Aorta (tissue), 5 donors: ENCODE data around the gene PTCH1. TPM values are rescaled to one million over a fixed set of nuclear protein-coding genes. Genes with fewer than 3 reads are reported as not detected.

Experiments
- ATAC-seq: fragments of 200-7000 bp; cut with Tn5 transposase; one replicate; pipeline ENCODE4 v1.9.1; 2022; ENCODE audit warnings: moderate library complexity; ENCODE audit not compliant: low FRiP score
- DNase-seq, 2 donors: peaks; one replicate each; pipeline ENCODE4 v3.0.0-alpha.2; 2020
- H3K27ac ChIP-seq, 2 donors: one replicate each; pipeline ENCODE4 v1.5.1; 2013; ENCODE audit warnings: low read length in 2 of 2, mild to moderate bottlenecking in 2 of 2, moderate library complexity in 2 of 2, control low read depth in 1 of 2, inconsistent platforms in 1 of 2, low read depth in 1 of 2
- H3K27me3 ChIP-seq, 2 donors: one replicate each; pipeline ENCODE4 v1.6.1; 2013; ENCODE audit warnings: control low read depth in 1 of 2, low read length in 1 of 2, mild to moderate bottlenecking in 1 of 2, moderate library complexity in 1 of 2; ENCODE audit not compliant: insufficient read depth in 2 of 2, control insufficient read depth in 1 of 2
- H3K36me3 ChIP-seq, 2 donors: one replicate each; pipeline ENCODE4 v1.6.1; 2013; ENCODE audit warnings: control low read depth in 1 of 2, low read length in 1 of 2, mild to moderate bottlenecking in 1 of 2; ENCODE audit not compliant: insufficient read depth in 2 of 2, control insufficient read depth in 1 of 2
- H3K4me1 ChIP-seq, 2 donors: one replicate each; pipeline ENCODE4 v1.6.1; 2013; ENCODE audit warnings: low read length in 2 of 2, control low read depth in 1 of 2, mild to moderate bottlenecking in 1 of 2, moderate library complexity in 1 of 2; ENCODE audit not compliant: insufficient read depth in 2 of 2, control insufficient read depth in 1 of 2
- H3K4me3 ChIP-seq, 2 donors: one replicate each; pipeline ENCODE4 v1.5.1; 2013; ENCODE audit warnings: low read length in 2 of 2, control low read depth in 1 of 2, mild to moderate bottlenecking in 1 of 2
- H3K9me3 ChIP-seq: one replicate; pipeline ENCODE4 v1.6.1; 2013; ENCODE audit warnings: mild to moderate bottlenecking, low read length; ENCODE audit not compliant: control insufficient read depth
- WGBS, 2 donors: extraction: QIAGEN DNeasy Blood & Tissue Kit; methylation state at CpG; one replicate each; pipeline ENCODE4 v1.1.7; 2013; 5-methylcytosine and 5-hydroxymethylcytosine counted together
- intact Hi-C, 2 donors: fragments of 100-400 bp; cut with DNase I; formaldehyde crosslinking; loops; one replicate each; pipeline versions ENCODE4 v1.14.2 to v1.15.0; 2022
- polyA plus RNA-seq, 2 donors: library from polyadenylated mRNA; stranded (reverse); fragments of 200-250 nt; gene quantifications; one replicate each; pipeline ENCODE4 v1.2.3, GENCODE V29; 2013
- total RNA-seq, 2 donors: library from RNA; stranded (reverse); fragmentation: NEBNext Ultra II Directional; extraction: Animal tissue kit (Norgen Biotek cat#: 25700); gene quantifications; one replicate each; pipeline ENCODE4 v1.2.1, GENCODE V29; 2021
- donor health status: healthy with polysubstance abuse.
- donor health status: Bipolar disorder and iron deficiency.
- donor health status: DM: no; HTN: no; CAD: no.
- donor health status: DM: no; HTN: no; CAD: no.
- donor health status: DM: yes; HTN: yes; CAD: no.

Gene PTCH1
- total and polyA plus RNA-seq, 4 donors: 5.1 to 36.0 (median 10.0) TPM

- Histone ChIP-seq H3K27me3 (no peaks in the 10 kb centered on the region), H3K9me3 (peaks cover 7% of the 10 kb centered on the region), H3K36me3 (no peaks in the 10 kb centered on the region), H3K4me3 (no peak overlapping the region), H3K4me1 (no peaks in the 10 kb centered on the region), H3K27ac (no peak overlapping the region)
- DNase-seq: no peak
- intact Hi-C loops: no loop called here
- WGBS, 2 donors: 96 to 98% methylated on average over 1 of the region's 1 CpG
- ATAC-seq: no peak
Observed at GRCh38 chr9:95422650-95423049, 94.1 kb downstream of the PTCH1 start.

GRCh38 chr9:95420518-95420917 is 96.3 kb downstream of the PTCH1 start:
- intact Hi-C loops: no loop called here
- DNase-seq (no peak), ATAC-seq (no peak)
- H3K27me3 ChIP-seq: no peaks in the 10 kb centered on the region
- H3K4me3 ChIP-seq: no peak overlapping the region
- H3K36me3 ChIP-seq: no peaks in the 10 kb centered on the region
- H3K9me3 ChIP-seq: peaks cover 7% of the 10 kb centered on the region
- H3K4me1 ChIP-seq: no peaks in the 10 kb centered on the region
- no peak overlapping the region for H3K27ac ChIP-seq

GRCh38 chr9:95419444-95419843 is 97.3 kb downstream of the PTCH1 start:
- Histone ChIP-seq H3K27me3 (no peaks in the 10 kb centered on the region), H3K36me3 (no peaks in the 10 kb centered on the region), H3K4me1 (no peaks in the 10 kb centered on the region), H3K9me3 (peaks cover 7% of the 10 kb centered on the region), H3K27ac (no peak overlapping the region), H3K4me3 (no peak overlapping the region)
- intact Hi-C loops: no loop called here
- no peak for DNase-seq
- ATAC-seq: no peak

GRCh38 chr9:95415158-95415557 is 101.6 kb downstream of the PTCH1 start:
- Histone ChIP-seq H3K4me3 (no peak overlapping the region), H3K36me3 (no peaks in the 10 kb centered on the region), H3K9me3 (no peaks in the 10 kb centered on the region), H3K27ac (no peak overlapping the region), H3K27me3 (no peaks in the 10 kb centered on the region), H3K4me1 (no peaks in the 10 kb centered on the region)
- intact Hi-C loops: no loop called here
- no peak for DNase-seq
- 69 to 79% methylated on average over 2 of the region's 2 CpGs for WGBS, 2 donors
- ATAC-seq: no peak

- H3K27ac ChIP-seq: no peak overlapping the region
- intact Hi-C loops: loop anchor here in 1 of 2 donors (5.0 kb wide), 1 partner anchor 679 kb away; no protein-coding TSS in a partner anchor
- WGBS, 2 donors: 94 to 95% methylated on average over 2 of the region's 2 CpGs
- no peak for ATAC-seq
- H3K4me3 ChIP-seq: no peak overlapping the region
- H3K4me1 ChIP-seq: no peaks in the 10 kb centered on the region
- H3K27me3 ChIP-seq: no peaks in the 10 kb centered on the region
- no peak for DNase-seq
- no peaks in the 10 kb centered on the region for H3K36me3 ChIP-seq
- no peaks in the 10 kb centered on the region for H3K9me3 ChIP-seq
Observed at GRCh38 chr9:95413793-95414192, 103.0 kb downstream of the PTCH1 start.

- Histone ChIP-seq H3K4me3 (no peak overlapping the region), H3K27me3 (no peaks in the 10 kb centered on the region), H3K4me1 (no peaks in the 10 kb centered on the region), H3K27ac (no peak overlapping the region), H3K9me3 (no peaks in the 10 kb centered on the region), H3K36me3 (no peaks in the 10 kb centered on the region)
- intact Hi-C loops: loop anchor here in 1 of 2 donors (5.0 kb wide), 1 partner anchor 681 kb away; no protein-coding TSS in a partner anchor
- ATAC-seq: no peak
- WGBS, 2 donors: 93% methylated on average over 22 to 23 of the region's 23 CpGs
- DNase-seq: no peak
Observed at GRCh38 chr9:95411054-95411892, 105.5 kb downstream of the PTCH1 start.

GRCh38 chr9:95409650-95410426 is 106.9 kb downstream of the PTCH1 start:
- no peaks in the 10 kb centered on the region for H3K36me3 ChIP-seq
- no peaks in the 10 kb centered on the region for H3K4me1 ChIP-seq
- H3K27ac ChIP-seq: no peak overlapping the region
- intact Hi-C loops: loop anchor here in 1 of 2 donors (5.0 kb wide), 1 partner anchor 682 kb away; no protein-coding TSS in a partner anchor
- no peak overlapping the region for H3K4me3 ChIP-seq
- WGBS, 2 donors: 76 to 80% methylated on average over 6 of the region's 6 CpGs
- H3K27me3 ChIP-seq: no peaks in the 10 kb centered on the region
- ATAC-seq (peak; percentile 79), DNase-seq (no peak)
- peaks cover 3% of the 10 kb centered on the region for H3K9me3 ChIP-seq

GRCh38 chr9:95407524-95407923 is 109.2 kb downstream of the PTCH1 start:
- 76 to 91% methylated on average over 1 of the region's 1 CpG for WGBS, 2 donors
- no peak for ATAC-seq
- H3K4me3 ChIP-seq: no peak overlapping the region
- H3K36me3 ChIP-seq: no peaks in the 10 kb centered on the region
- DNase-seq: no peak
- H3K27me3 ChIP-seq: no peaks in the 10 kb centered on the region
- H3K9me3 ChIP-seq: peaks cover 3% of the 10 kb centered on the region
- H3K4me1 ChIP-seq: no peaks in the 10 kb centered on the region
- H3K27ac ChIP-seq: no peak overlapping the region
- intact Hi-C loops: no loop called here
